Keratinocyte (primary cell): Measurements from ENCODE around the gene ARHGAP22. TPM values are rescaled to one million over a fixed set of nuclear protein-coding genes. Genes with fewer than 3 reads are reported as not detected.

ENCODE experiments used
- DNase-seq: peaks from one replicate; pipeline ENCODE4 v3.0.0-alpha.2; 2011; ENCODE audit warnings: low read depth, missing footprints, low spot score
- FAIRE-seq: peaks from 2 replicates; lab custom pipeline; 2011; peaks lifted over from hg19 to GRCh38; lab: Jason Lieb, UNC
- H2AFZ ChIP-seq: 2 replicates; pipeline ENCODE4 v1.6.0; 2012; ENCODE audit warnings: low read length, control low read depth, inconsistent platforms; ENCODE audit not compliant: control insufficient read depth
- H3K27ac ChIP-seq: 2 replicates; pipeline ENCODE4 v1.5.1; 2011; ENCODE audit warnings: low read length; ENCODE audit not compliant: control insufficient read depth, insufficient read depth
- H3K27me3 ChIP-seq: 3 replicates; pipeline ENCODE4 v1.6.0; 2011; ENCODE audit warnings: low read length; ENCODE audit not compliant: control insufficient read depth, insufficient read depth; ENCODE audit errors: extremely low read depth
- H3K36me3 ChIP-seq, 2 experiments: 2 replicates in 1 of 2; 3 replicates in 1 of 2; pipeline ENCODE4 v1.5.1; 2011; ENCODE audit warnings: low read length in 2 of 2, mild to moderate bottlenecking in 1 of 2; ENCODE audit not compliant: control insufficient read depth in 2 of 2, insufficient read depth in 2 of 2; ENCODE audit errors: extremely low read depth in 1 of 2
- H3K4me1 ChIP-seq: 3 replicates; pipeline ENCODE4 v1.5.1; 2011; ENCODE audit warnings: low read length; ENCODE audit not compliant: control insufficient read depth, insufficient read depth; ENCODE audit errors: extremely low read depth
- H3K4me2 ChIP-seq: 3 replicates; pipeline ENCODE4 v1.6.0; 2011; ENCODE audit warnings: low read depth, low read length; ENCODE audit not compliant: control insufficient read depth, insufficient read depth; ENCODE audit errors: extremely low read depth
- H3K4me3 ChIP-seq, 3 experiments: fragments of 200-600 bp in 1 of 3; sonication (generic) in 1 of 3; 2 replicates in 2 of 3; 3 replicates in 1 of 3; pipeline ENCODE4 v1.5.1; 2011 to 2016; ENCODE audit warnings: low read length in 3 of 3, mild to moderate bottlenecking in 3 of 3, control low read depth in 2 of 3, inconsistent platforms in 1 of 3, low read depth in 1 of 3, mixed read lengths in 1 of 3, mixed run types in 1 of 3, moderate library complexity in 1 of 3; ENCODE audit not compliant: control insufficient read depth in 2 of 3, insufficient read depth in 2 of 3; ENCODE audit errors: extremely low read depth in 1 of 3
- H3K79me2 ChIP-seq: 2 replicates; pipeline ENCODE4 v1.6.0; 2012; ENCODE audit warnings: low read length; ENCODE audit not compliant: control insufficient read depth, insufficient read depth
- H3K9ac ChIP-seq: 3 replicates; pipeline ENCODE4 v1.6.0; 2011; ENCODE audit warnings: low read length; ENCODE audit not compliant: control insufficient read depth, insufficient read depth; ENCODE audit errors: extremely low read depth
- H3K9me1 ChIP-seq: 3 replicates; pipeline ENCODE4 v1.6.0; 2011; ENCODE audit warnings: low read length; ENCODE audit not compliant: control insufficient read depth, insufficient read depth; ENCODE audit errors: extremely low read depth
- H3K9me3 ChIP-seq: 2 replicates; pipeline ENCODE4 v1.5.1; 2012; ENCODE audit warnings: low read depth, low read length; ENCODE audit not compliant: control insufficient read depth
- H4K20me1 ChIP-seq: 3 replicates; pipeline ENCODE4 v1.6.0; 2011; ENCODE audit warnings: low read length; ENCODE audit not compliant: control insufficient read depth, insufficient read depth; ENCODE audit errors: extremely low read depth
- CTCF ChIP-seq, 3 experiments: IDR thresholded peaks in 1 of 3; conservative IDR thresholded peaks in 1 of 3; optimal IDR thresholded peaks in 1 of 3; 2 replicates in 2 of 3; 3 replicates in 1 of 3; pipeline versions ENCODE3 to v1.5.1; 2011; ENCODE audit warnings: low read length in 3 of 3, mild to moderate bottlenecking in 3 of 3, moderate library complexity in 2 of 3, control low read depth in 1 of 3, inconsistent platforms in 1 of 3; ENCODE audit not compliant: insufficient read depth in 2 of 3; ENCODE audit errors: extremely low read depth in 1 of 3
- EZH2 ChIP-seq: IDR thresholded peaks from one replicate; pipeline ENCODE4 v1.6.1; 2012; ENCODE audit warnings: inconsistent platforms, mild to moderate bottlenecking, low read length, moderate library complexity
- dilution Hi-C: fragments of 300-500 bp; cut with MboI; formaldehyde crosslinking; loops from one replicate; pipeline ENCODE4 v1.7.0; 2020; ENCODE audit warnings: low sequenced_read_pairs; ENCODE audit not compliant: extremely low pct_ligation_motif_present
- polyA plus RNA-seq, 5 experiments: library from polyadenylated mRNA; depleted of rRNA in 3 of 5; stranded (reverse) in 3 of 5; stranded (forward) in 1 of 5; unstranded in 1 of 5; fragments of >200 nt; gene quantifications; 1 replicate in 1 of 5; 2 replicates in 3 of 5; 3 replicates in 1 of 5; pipeline versions ENCODE4 v1.2.1 to v1.2.3, GENCODE V29; 2011 to 2012; ENCODE audit warnings: missing spikeins in 2 of 5, low read depth in 1 of 5, low replicate concordance in 1 of 5

Gene ARHGAP22
- polyA plus RNA-seq, 1 donor (not counting 4 experiments of a cell fraction or from before 2014, with no cell fraction given): 4.9 TPM

- DNase-seq (no peak), FAIRE-seq (no peak)
- H3K79me2 ChIP-seq: no peaks in the 10 kb centered on the region
- H3K9ac ChIP-seq: no peak overlapping the region
- dilution Hi-C loops: no loop called here
- peaks cover 19% of the 10 kb centered on the region for H3K4me1 ChIP-seq
- H3K4me3 ChIP-seq: no peak overlapping the region
- H3K9me1 ChIP-seq: no peaks in the 10 kb centered on the region
- peaks cover 2% of the 10 kb centered on the region for H3K9me3 ChIP-seq
- H3K4me2 ChIP-seq: no peak overlapping the region
- no peaks in the 10 kb centered on the region for H3K27me3 ChIP-seq
- H2AFZ ChIP-seq: no peak overlapping the region
- no peaks in the 10 kb centered on the region for H4K20me1 ChIP-seq
- no peak for TF ChIP-seq CTCF (optimal IDR thresholded peaks at IDR 0.05 in 1 of 3, IDR thresholded peaks at IDR 0.05 in 1 of 3, conservative IDR thresholded peaks at IDR 0.05 in 1 of 3; ENCODE audit: extremely low read depth in 1 of 3, insufficient read depth in 2 of 3, low read length in 3 of 3)
- TF ChIP-seq EZH2: no peak
- H3K27ac ChIP-seq: no peak overlapping the region
- H3K36me3 ChIP-seq: no peaks in the 10 kb centered on the region
These were observed 194.4 kb downstream of the ARHGAP22 start for GRCh38 chr10:48410503-48410902.

DNA sequence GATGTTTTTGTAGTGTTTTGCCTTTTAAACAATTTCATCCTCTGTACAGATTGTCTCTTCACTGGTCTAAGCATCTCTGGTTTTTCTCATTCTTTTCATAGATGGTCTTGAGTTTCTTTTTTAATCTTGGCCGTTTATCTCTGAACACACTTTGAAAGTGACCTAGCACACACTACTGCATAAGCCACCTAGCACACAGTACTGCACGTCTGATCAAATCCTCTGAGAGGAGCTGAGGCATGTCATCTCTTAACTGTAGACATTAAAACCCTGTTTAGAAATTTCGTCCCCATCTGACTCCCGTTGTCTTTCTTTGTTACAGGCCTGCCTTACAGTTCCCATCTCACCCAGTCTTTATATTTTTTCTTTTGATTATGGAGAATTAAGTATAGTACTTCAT is 198.2 kb downstream of the ARHGAP22 start:
- Histone ChIP-seq H3K9me3 (no peaks in the 10 kb centered on the region), H3K27me3 (no peaks in the 10 kb centered on the region), H3K9me1 (no peaks in the 10 kb centered on the region), H4K20me1 (no peaks in the 10 kb centered on the region), H3K9ac (no peak overlapping the region), H3K27ac (no peak overlapping the region), H2AFZ (no peak overlapping the region), H3K4me1 (peaks cover 8% of the 10 kb centered on the region), H3K4me2 (no peak overlapping the region), H3K79me2 (no peaks in the 10 kb centered on the region), H3K36me3 (no peaks in the 10 kb centered on the region), H3K4me3 (no peak overlapping the region)
- DNase-seq: no peak
- TF ChIP-seq EZH2 (no peak), CTCF (optimal IDR thresholded peaks at IDR 0.05 in 1 of 3, IDR thresholded peaks at IDR 0.05 in 1 of 3, conservative IDR thresholded peaks at IDR 0.05 in 1 of 3; ENCODE audit: extremely low read depth in 1 of 3, insufficient read depth in 2 of 3, low read length in 3 of 3) (no peak)
- dilution Hi-C loops: no loop called here
- no peak for FAIRE-seq
